NCI-H82 treated with DMSO at 0.1 percent for 48 hours (cell line): ENCODE results near the gene TRIM25.
"Not testable (repeated sequence)": the region's sequence is repeated elsewhere in the genome, so short reads cannot be mapped to it uniquely, and the experiment has no call there.

Experiments used
- DNase-seq: peaks from one replicate; lab custom pipeline; 2025; ENCODE audit not compliant: unreplicated experiment; lab: John Stamatoyannopoulos, UW

TRIM25 gene

DNA sequence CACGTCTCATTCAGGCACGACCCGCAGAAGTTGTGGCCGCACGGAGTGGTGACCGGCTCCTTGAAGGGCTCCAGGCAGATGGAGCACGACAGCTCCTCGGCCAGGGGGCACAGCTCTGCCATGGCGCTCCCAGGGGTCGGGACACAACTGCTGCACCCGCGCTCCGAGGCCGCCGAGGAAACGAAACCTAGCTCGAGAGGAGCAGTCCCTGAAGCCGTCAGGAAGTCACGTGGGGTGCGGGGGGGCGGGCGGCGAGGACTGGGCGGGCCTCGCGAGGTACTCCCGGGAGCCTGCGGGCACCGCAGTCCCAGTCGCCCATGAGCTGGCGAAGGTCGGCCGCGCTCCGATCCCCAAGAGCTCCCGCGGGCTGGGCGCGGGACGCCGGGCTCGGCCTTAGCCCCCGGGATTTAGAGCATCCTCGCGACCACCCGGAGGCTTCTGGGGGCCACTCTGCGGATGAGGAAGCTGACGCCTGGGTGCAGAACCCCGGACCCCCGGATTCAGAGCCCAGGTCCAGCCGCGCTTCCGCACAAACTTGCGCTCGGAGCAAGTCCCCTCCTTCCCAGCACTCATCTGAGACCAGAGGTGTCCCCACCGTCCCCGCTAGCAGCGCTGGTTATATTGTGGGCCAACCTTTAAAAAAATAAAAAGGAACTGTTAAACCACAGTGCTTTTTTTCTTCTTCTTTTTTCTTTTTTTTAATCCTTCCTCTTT lies at the start of gene TRIM25:
Gene TRIM25, minus strand, starts transcription at position 183 of the 714 bp plus-strand sequence. Its CDS starts 61 bp downstream, at position 122.
- DNase-seq, result peak; percentile 64

- peak; percentile 88 for DNase-seq
These were observed 47.0 kb upstream of the TRIM25 start, which contains the start of gene COIL for GRCh38 chr17:56960596-56961538. TSS of gene COIL (minus strand) at chr17:56961050. CDS start at chr17:56961019, 31 bp downstream.

DNA sequence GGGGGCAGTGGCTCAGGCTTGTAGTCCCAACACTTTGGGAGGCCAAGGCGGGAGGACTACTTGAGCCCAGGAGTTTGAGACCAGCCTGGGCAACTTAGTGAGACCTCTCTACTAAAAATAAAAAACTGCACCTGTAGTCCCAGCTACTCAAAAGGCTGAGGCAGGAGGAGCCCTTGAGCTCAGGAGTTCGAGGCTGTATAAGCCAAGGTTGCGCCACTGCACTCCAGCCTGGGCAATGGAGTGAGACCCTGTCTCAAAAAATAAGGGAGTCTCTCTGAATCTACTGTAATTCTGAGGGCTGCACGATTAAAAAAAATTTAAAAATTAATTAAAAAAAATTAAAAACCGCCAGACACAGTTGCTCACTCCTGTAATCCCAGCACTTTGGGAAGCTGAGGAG lies 43.1 kb upstream of the TRIM25 start:
- no peak for DNase-seq

DNA sequence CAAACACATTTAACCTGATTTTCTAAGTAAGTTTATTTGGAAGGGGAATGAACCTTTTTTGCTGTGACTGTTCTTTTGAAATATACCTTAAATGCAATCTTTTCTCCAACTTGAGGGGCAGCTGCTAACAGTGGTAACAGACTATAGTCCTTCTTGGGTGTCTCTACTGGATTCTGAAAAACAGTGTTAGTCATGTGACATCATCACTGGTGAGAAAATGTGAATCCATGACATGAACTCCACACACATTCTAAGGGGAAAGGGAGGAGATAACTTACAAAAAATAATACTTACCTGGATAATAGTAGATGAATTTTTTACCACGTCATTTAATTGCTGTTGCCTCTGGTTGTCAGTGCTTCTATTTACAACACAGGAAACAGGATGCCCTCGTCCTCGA lies 35.7 kb upstream of the TRIM25 start:
- DNase-seq, result no peak

GRCh38 chr17:56948491-56948890 lies 34.6 kb upstream of the TRIM25 start:
- DNase-seq, result no peak

DNA sequence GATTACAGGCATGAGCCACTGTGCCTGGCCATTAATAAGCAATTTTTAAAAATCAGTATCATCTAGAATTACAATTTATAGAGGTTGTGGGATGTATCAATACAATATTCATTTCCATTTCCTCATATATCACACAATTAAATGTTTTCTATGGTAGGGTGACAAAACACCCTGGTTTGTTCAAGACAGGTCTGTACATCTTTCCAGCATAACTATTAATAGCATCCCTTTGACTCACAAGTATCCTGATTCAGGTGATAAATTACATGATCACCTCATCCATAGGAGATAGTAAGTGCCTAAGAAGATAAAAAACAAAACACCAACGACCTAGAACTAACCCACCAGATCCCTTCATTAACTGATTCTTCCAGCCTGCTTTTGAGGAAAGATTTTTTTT lies 33.9 kb upstream of the TRIM25 start:
- no peak for DNase-seq

- DNase-seq, result no peak
These were observed 32.2 kb upstream of the TRIM25 start for GRCh38 chr17:56945938-56946505.

DNA sequence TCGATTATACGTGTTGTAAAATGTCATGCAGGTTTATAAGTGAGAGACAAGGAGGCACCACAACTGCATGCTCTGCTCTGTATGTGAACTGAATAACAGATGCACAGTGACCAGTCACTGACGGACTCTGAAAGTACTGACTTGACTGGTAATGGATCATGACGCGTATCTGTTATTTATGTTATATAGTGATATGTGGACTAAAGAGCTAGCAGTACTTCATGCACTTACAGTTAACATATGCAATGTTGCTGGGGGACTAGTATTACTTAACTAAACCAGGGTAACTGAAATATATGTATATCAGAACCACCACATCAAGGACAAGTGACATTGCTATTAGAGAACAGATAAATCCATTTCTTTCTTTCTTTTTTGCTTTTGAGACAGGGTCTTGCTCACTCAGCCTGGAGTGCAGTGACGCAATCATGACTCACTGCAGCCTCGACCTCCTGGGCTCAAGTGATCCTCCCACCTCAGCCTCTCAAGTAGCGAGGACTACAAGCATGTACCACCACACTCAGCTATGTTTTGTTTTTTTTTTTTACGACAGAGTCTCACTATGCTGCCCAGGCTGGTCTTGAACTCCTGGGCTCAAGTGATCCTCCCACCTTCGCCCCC lies 29.8 kb upstream of the TRIM25 start:
- DNase-seq, result no peak

DNA sequence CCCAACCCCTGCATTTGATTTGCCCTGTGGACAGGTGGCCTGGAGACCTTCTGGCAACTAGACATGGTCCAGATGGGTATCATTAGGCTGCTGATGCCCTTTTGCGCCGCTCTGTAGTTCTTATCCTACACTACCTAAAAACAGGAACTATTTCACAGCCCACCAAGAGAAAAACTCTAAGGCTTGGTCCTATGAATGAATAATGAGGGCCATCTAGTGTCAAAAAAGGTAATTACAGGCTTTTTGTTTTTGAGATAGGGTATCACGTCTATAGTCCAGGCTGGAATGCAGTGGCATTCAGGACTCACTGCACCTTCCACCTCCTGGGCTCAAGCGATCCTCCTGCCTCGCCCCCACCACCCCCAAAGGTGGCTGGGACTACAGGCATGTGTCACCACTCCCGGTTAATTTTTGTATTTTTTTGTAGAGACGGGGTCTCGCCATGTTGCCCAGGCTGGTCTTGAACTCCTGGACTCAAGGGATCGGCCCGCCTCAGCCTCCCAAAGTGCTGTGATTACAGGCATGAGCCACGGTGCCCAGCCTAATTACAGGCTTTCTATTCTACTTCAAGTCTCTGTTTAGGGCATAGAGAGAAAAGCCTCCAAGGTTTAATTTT lies 26.1 kb upstream of the TRIM25 start:
- peak; percentile 34 for DNase-seq

DNA sequence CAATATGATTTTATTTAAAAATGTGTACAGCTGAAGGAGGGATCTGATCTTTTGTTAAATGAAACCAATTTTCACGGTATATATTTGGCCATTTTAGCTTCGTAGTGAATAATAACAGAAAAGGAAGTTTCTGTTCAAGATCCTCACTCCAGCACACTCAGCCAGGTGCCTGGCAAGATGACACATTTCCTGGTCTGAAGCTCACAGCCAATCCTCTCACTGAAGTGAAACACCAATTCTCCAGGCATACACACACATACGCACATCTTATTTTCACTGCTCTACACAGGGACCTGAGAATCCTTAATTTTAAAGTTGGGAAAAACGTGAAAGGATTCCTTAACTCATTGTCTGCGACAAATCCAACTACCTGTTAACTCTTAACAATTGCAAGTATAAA lies 24.4 kb upstream of the TRIM25 start:
- not testable (repeated sequence) for DNase-seq

DNA sequence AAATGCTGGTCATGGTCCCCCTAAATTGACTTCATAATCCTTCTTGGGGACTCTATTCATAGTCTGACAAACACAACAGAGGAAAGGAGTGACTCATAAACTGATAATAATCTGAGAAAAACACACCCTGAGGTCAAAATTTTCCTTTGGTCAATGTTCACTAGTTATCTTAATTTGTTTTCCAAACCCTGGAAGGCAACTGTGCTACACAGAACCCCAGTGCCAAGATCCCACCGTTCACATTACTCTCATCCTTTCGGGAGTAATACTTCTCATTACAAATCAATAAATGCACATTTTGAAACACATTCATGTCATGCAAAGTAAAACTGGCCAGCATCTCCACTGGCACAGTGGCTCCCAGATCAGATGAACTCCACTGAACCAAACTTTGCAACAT lies 23.8 kb upstream of the TRIM25 start:
- no peak for DNase-seq

- no peak for DNase-seq
These were observed 23.0 kb upstream of the TRIM25 start for GRCh38 chr17:56936697-56937322.

- no peak for DNase-seq
These were observed 21.6 kb upstream of the TRIM25 start for GRCh38 chr17:56935461-56935860.

DNA sequence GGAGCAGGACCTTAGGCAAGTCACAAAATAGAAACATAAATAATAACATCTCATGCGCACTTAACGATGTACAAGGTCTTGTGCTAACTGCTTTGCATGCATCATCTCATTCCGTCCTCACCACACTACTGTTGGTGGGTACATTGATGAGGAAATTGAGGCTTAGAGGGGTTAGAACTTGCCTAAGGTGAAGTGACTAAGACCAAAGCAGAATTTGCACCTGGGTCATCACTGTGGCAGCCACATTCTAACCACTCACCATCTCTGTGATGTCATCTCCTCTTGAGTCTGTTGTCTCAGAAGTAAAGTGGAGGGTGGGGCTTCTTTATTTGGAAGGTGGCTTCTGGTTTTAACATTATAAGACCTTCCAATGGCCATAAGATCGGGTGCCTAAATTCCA lies 20.4 kb upstream of the TRIM25 start:
- DNase-seq, result no peak

GRCh38 chr17:56933868-56934267 lies 20.0 kb upstream of the TRIM25 start:
- DNase-seq, result no peak

- no peak for DNase-seq
These were observed 19.4 kb upstream of the TRIM25 start for GRCh38 chr17:56933151-56933745.

- no peak for DNase-seq
These were observed 17.0 kb upstream of the TRIM25 start for GRCh38 chr17:56930739-56931337.

GRCh38 chr17:56929362-56929969 lies 15.6 kb upstream of the TRIM25 start:
- no peak for DNase-seq

DNA sequence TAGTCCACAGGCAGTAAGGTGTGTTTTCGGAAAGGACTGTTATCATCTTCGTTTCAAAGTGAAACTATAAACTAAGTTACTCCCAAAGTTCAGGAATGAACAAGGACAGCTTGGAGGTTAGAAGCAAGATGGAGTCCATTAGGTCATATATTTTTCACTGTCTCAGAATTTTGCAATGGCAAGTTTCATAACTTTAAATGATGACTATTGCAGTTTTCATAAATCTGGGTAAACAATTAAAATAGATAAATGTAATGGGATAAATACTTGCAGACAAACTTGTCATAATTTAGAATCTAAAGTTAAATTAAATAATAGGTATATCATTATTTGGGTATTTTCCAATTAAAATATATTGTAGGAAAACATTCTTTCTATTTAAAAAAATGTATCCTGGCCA lies 14.7 kb upstream of the TRIM25 start:
- no peak for DNase-seq
